Karpas-422 (cell line): ENCODE measurements around the gene TMEM170B. TPM values are rescaled to one million over a fixed set of nuclear protein-coding genes. Genes with fewer than 3 reads are reported as not detected.
A peak's percentile ranks its signal among the peaks of the same experiment; 100 is the strongest.
"Not testable (repeated sequence)": the region's sequence is repeated elsewhere in the genome, so short reads cannot be mapped to it uniquely, and the experiment has no call there.

Experiments
- DNase-seq: peaks from one replicate; pipeline ENCODE4 v3.0.0-alpha.2; 2015
- H2AFZ ChIP-seq: fragments of 200-600 bp; sonication (generic); 2 replicates; pipeline ENCODE4 v1.6.1; 2014; ENCODE audit warnings: antibody characterized with exemption, low read length, mixed read lengths
- H3K27ac ChIP-seq: fragments of 200-600 bp; sonication (generic); 2 replicates; pipeline ENCODE4 v1.5.1; 2014; ENCODE audit warnings: mild to moderate bottlenecking, low read length, moderate library complexity
- H3K27me3 ChIP-seq: fragments of 200-600 bp; sonication (generic); 2 replicates; pipeline ENCODE4 v1.6.1; 2014; ENCODE audit warnings: low read length, mixed read lengths
- H3K36me3 ChIP-seq: fragments of 200-600 bp; sonication (generic); 2 replicates; pipeline ENCODE4 v1.6.1; 2014; ENCODE audit warnings: low read length, mixed read lengths; ENCODE audit not compliant: insufficient read depth
- H3K4me1 ChIP-seq: fragments of 200-600 bp; sonication (generic); 2 replicates; pipeline ENCODE4 v1.6.1; 2014; ENCODE audit warnings: mild to moderate bottlenecking, low read length, mixed read lengths
- H3K4me2 ChIP-seq: fragments of 200-600 bp; sonication (generic); 2 replicates; pipeline ENCODE4 v1.6.1; 2014; ENCODE audit warnings: low read length, low read depth, mild to moderate bottlenecking; ENCODE audit not compliant: poor library complexity, severe bottlenecking
- H3K4me3 ChIP-seq: fragments of 200-600 bp; sonication (generic); 2 replicates; pipeline ENCODE4 v1.5.1; 2014; ENCODE audit warnings: mild to moderate bottlenecking, antibody characterized with exemption, low read length, mixed read lengths
- H3K79me2 ChIP-seq: fragments of 200-600 bp; sonication (generic); 2 replicates; pipeline ENCODE4 v1.6.1; 2014; ENCODE audit warnings: mild to moderate bottlenecking, low read length, mixed read lengths
- H3K9ac ChIP-seq: fragments of 200-600 bp; sonication (generic); 2 replicates; pipeline ENCODE4 v1.6.0; 2014; ENCODE audit warnings: low read length
- H3K9me2 ChIP-seq: fragments of 200-600 bp; sonication (generic), shearing (Covaris generic); replicated peaks from 2 replicates; pipeline ENCODE4 v1.6.0; 2014; ENCODE audit warnings: mild to moderate bottlenecking, low read length, moderate library complexity; ENCODE audit not compliant: insufficient read depth
- H3K9me3 ChIP-seq: fragments of 300-700, 200-600 bp; sonication (generic); 2 replicates; pipeline ENCODE4 v1.6.1; 2014; ENCODE audit warnings: low read length, mixed read lengths
- H4K20me1 ChIP-seq: fragments of 200-600 bp; sonication (generic); 2 replicates; pipeline ENCODE4 v1.6.1; 2014; ENCODE audit warnings: mild to moderate bottlenecking, antibody characterized with exemption, low read length, low read depth; ENCODE audit not compliant: insufficient read depth
- total RNA-seq: library from RNA; depleted of rRNA; stranded (reverse); fragments of >200 nt; shearing (Covaris generic); gene quantifications from 2 replicates; pipeline ENCODE4 v1.2.3, GENCODE V29; 2014; ENCODE audit warnings: low replicate concordance

Gene TMEM170B
- total RNA-seq, 1 experiment from 2014 or later: 2.4 TPM

DNA sequence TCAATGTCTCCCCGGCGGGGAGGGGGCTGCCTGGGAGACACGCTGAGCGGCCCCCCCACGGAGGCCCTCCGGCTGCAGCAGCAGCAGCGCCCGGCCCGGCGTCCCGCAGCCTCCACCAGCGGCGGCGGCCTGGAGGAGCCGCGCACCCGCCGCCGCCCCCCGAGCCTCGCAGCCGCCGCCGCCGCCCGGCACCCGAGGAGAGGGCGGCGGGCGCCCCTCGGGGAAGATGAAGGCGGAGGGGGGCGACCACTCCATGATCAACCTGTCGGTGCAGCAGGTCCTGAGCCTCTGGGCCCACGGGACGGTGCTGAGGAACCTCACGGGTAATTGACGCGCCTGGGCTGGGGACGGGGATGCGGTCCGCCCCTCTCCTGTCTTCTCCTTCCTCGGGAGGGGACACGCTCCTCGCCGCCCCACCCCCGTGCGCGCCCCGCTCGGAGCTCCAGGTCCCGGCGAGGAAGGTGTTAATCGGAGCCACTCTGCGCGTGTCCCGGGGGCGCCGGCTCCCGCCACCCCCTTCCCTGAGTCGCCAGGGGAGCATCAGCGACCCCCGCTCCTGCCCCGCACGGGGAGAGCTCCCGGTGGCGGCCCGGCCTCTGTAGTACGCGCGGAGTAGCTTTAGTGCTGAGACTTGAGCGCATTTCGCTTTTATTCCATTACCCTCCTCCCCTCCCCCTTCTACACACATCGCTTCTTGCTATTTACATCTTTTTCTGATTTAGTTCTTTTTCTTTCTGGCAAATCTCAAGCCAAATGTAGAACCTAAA is 686 bp downstream of the TMEM170B start:
- Histone ChIP-seq H3K79me2 (no peaks in the 10 kb centered on the region), H3K9ac (peak overlapping the region; percentile 69), H3K4me2 (peak overlapping the region; percentile 93), H3K4me1 (peaks cover 18% of the 10 kb centered on the region), H3K9me2 (no peaks in the 10 kb centered on the region), H3K4me3 (peak overlapping the region; percentile 79), H3K27ac (no peak overlapping the region), H3K36me3 (no peaks in the 10 kb centered on the region), H3K27me3 (no peaks in the 10 kb centered on the region), H3K9me3 (no peaks in the 10 kb centered on the region), H4K20me1 (no peaks in the 10 kb centered on the region; the same call in 1 of the 2 replicates), H2AFZ (peak overlapping the region; percentile 81)
- DNase-seq: no peak

DNA sequence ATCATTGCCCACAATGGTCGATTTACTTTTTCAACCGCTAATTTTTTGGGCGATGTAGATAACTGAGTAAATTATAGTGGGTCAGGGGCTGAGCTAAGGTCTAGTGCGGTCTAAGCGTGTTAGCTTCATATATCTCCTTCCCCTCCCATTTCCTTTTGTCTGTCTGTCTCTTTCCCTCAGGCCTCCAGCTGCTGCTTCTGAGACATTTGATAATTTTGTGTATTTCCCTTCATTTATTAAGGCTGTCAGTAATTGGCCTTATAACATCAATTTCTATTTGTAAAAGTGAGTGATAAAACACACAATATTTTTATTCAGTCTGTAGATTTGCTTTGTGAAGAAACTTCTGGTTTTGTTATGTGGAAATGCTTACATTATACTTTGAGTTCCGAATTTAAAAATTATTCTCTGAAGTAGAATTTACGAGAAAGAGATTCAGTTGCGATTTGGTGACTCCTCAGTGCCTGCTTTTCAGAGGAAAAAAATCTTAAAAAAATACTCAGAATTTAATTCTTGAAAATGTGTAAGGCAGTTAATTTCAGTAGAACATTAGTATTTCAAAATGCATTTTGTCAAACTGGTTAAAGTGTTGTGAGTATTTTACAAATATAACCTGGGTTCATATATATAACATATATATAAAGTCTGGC is 1.4 kb downstream of the TMEM170B start:
- no peak for DNase-seq
- Histone ChIP-seq H3K9ac (peak overlapping the region; percentile 69; the same call in 1 of the 2 replicates), H3K4me1 (peaks cover 18% of the 10 kb centered on the region), H4K20me1 (no peaks in the 10 kb centered on the region; the same call in 1 of the 2 replicates), H3K36me3 (no peaks in the 10 kb centered on the region), H3K79me2 (no peaks in the 10 kb centered on the region), H3K27ac (no peak overlapping the region), H3K9me2 (no peaks in the 10 kb centered on the region), H2AFZ (no peak overlapping the region), H3K9me3 (no peaks in the 10 kb centered on the region), H3K4me3 (peak overlapping the region; percentile 79; the same call in 1 of the 2 replicates), H3K4me2 (peak overlapping the region; percentile 93), H3K27me3 (no peaks in the 10 kb centered on the region)

- H3K27ac ChIP-seq: no peak overlapping the region
- no peak overlapping the region for H3K9ac ChIP-seq
- no peaks in the 10 kb centered on the region for H3K36me3 ChIP-seq
- no peaks in the 10 kb centered on the region for H3K9me2 ChIP-seq
- H3K4me2 ChIP-seq: no peak overlapping the region
- no peaks in the 10 kb centered on the region for H3K27me3 ChIP-seq
- no peak for DNase-seq
- H4K20me1 ChIP-seq: no peaks in the 10 kb centered on the region; the same call in 1 of the 2 replicates
- no peaks in the 10 kb centered on the region for H3K79me2 ChIP-seq
- no peaks in the 10 kb centered on the region for H3K9me3 ChIP-seq
- H3K4me3 ChIP-seq: no peak overlapping the region
- no peak overlapping the region for H2AFZ ChIP-seq
- peaks cover 7% of the 10 kb centered on the region for H3K4me1 ChIP-seq
These were observed 5.3 kb downstream of the TMEM170B start for GRCh38 chr6:11542863-11543262.

GRCh38 chr6:11543919-11544518 is 6.5 kb downstream of the TMEM170B start:
- Histone ChIP-seq H3K36me3 (no peaks in the 10 kb centered on the region), H2AFZ (no peak overlapping the region), H3K9me3 (no peaks in the 10 kb centered on the region), H3K79me2 (no peaks in the 10 kb centered on the region), H3K27me3 (no peaks in the 10 kb centered on the region), H3K9me2 (no peaks in the 10 kb centered on the region), H3K4me1 (no peaks in the 10 kb centered on the region), H3K4me2 (no peak overlapping the region), H3K9ac (no peak overlapping the region), H4K20me1 (no peaks in the 10 kb centered on the region; the same call in 1 of the 2 replicates), H3K4me3 (no peak overlapping the region), H3K27ac (no peak overlapping the region)
- DNase-seq: no peak

DNA sequence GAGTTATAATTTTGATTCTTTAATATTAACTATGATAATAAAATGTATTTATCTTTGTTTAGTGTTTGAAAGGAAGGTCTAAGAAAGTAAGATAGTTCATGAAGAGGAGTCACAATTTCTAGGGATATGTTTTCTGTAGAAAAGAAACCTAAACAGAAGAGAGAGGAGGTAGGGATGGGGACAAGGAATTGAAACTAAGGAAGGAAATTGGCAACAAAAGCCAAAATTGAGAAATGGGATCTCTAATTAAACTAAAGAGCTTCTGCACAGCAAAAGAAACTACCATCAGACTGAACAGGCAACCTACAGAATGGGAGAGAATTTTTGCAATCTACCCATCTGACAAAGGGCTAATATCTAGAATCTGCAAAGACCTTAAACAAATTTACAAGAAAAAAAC is 10.3 kb downstream of the TMEM170B start:
- H3K4me1 ChIP-seq, H3K9ac ChIP-seq, H3K36me3 ChIP-seq, DNase-seq, H4K20me1 ChIP-seq, H3K9me3 ChIP-seq, H3K4me2 ChIP-seq, H3K4me3 ChIP-seq, H3K27ac ChIP-seq, H2AFZ ChIP-seq, H3K27me3 ChIP-seq, H3K79me2 ChIP-seq, H3K9me2 ChIP-seq: not testable (repeated sequence)

DNA sequence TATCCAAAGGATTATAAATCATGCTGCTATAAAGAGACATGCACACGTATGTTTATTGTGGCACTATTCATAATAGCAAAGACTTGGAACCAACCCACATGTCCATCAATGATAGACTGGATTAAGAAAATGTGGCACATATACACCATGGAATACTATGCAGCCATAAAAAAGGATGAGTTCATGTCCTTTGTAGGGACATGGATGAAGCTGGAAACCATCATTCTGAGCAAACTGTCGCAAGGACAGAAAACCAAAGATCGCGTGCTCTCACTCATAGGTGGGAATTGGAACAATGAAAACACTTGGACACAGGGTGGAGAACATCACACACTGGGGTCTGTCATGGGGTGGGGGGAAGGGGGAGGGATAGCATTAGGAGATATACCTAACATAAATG is 11.0 kb downstream of the TMEM170B start:
- not testable (repeated sequence) for H3K4me2 ChIP-seq, H3K9me3 ChIP-seq, H2AFZ ChIP-seq, H4K20me1 ChIP-seq, H3K9ac ChIP-seq, H3K4me1 ChIP-seq, H3K9me2 ChIP-seq, H3K79me2 ChIP-seq, H3K27me3 ChIP-seq, H3K36me3 ChIP-seq, H3K27ac ChIP-seq, H3K4me3 ChIP-seq, DNase-seq

DNA sequence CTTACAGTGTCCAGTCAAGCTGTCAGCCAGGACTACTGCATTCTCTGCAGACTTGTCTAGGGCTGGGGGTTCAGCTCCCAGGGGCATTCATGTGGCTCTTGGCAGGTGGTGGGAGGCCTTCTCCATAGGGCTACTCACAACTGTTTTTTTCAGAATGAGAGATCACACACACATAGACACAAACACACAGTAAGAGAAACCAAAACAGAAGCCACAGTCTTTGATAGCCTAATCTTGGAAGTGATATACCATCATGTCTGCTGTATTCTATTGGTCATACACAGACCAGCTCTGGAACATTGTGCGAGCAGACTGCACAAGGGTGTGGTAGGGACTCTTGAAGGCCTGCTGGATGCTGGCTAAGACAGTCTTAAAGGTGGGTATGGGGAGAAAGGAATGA is 13.5 kb downstream of the TMEM170B start:
- Histone ChIP-seq H3K9ac (no peak overlapping the region), H3K4me1 (no peaks in the 10 kb centered on the region), H3K27me3 (no peaks in the 10 kb centered on the region), H3K4me2 (no peak overlapping the region), H3K79me2 (no peaks in the 10 kb centered on the region), H3K27ac (no peak overlapping the region), H3K9me2 (no peaks in the 10 kb centered on the region), H3K4me3 (no peak overlapping the region), H2AFZ (no peak overlapping the region), H3K36me3 (no peaks in the 10 kb centered on the region), H3K9me3 (no peaks in the 10 kb centered on the region), H4K20me1 (no peaks in the 10 kb centered on the region)
- DNase-seq: no peak

DNA sequence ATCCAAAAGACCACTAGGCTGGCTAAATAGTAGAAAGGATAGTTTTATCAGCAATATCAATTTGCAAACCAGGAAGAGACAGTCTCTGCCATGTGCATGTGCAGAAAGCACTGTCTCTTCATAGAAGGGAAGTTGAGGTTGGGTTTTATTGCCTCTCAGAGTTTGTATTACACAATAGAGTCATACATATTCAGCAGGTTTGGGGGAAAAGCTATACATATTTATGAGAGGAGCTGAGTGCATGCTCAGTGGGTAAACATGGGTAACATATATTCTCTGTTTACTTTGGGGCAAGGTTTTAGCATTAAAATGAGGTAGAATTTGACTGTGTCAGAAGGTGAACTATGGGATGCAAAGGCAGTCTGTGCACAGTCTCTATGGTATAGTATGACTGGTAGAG is 14.9 kb downstream of the TMEM170B start:
- Histone ChIP-seq H4K20me1 (no peaks in the 10 kb centered on the region), H2AFZ (no peak overlapping the region), H3K27ac (no peak overlapping the region), H3K79me2 (no peaks in the 10 kb centered on the region), H3K9ac (no peak overlapping the region), H3K9me3 (no peaks in the 10 kb centered on the region), H3K9me2 (no peaks in the 10 kb centered on the region), H3K4me3 (no peak overlapping the region), H3K4me2 (no peak overlapping the region), H3K36me3 (no peaks in the 10 kb centered on the region), H3K4me1 (no peaks in the 10 kb centered on the region), H3K27me3 (no peaks in the 10 kb centered on the region; the same call in 1 of the 2 replicates)
- DNase-seq: no peak
